GM12878 (cell line): Measurements from ENCODE around the gene GPR68. TPM values are rescaled to one million over a fixed set of nuclear protein-coding genes. Genes with fewer than 3 reads are reported as not detected.
A peak's percentile ranks its signal among the peaks of the same experiment; 100 is the strongest.

Source experiments
- ATF7 ChIP-seq: fragments of 450-650 bp; IDR thresholded peaks from 2 replicates; pipeline ENCODE4 v1.6.1; 2016; ENCODE audit warnings: low read depth, mild to moderate bottlenecking
- CEBPB ChIP-seq, 2 experiments: fragments of 150-350 bp in 1 of 2; IDR thresholded peaks; 2 replicates each; pipeline ENCODE4 v1.6.1; 2012 to 2014; ENCODE audit warnings: low read depth in 2 of 2, low read length in 2 of 2, borderline replicate concordance in 1 of 2, inconsistent platforms in 1 of 2
- EED ChIP-seq: sonication (generic); IDR thresholded peaks from 2 replicates; pipeline ENCODE4 v1.6.1; 2016; ENCODE audit warnings: antibody characterized with exemption, low read depth
- EP300 ChIP-seq, 2 experiments: fragments of 150-350 bp in 1 of 2; IDR thresholded peaks; 2 replicates each; pipeline ENCODE4 v1.6.1; 2011 to 2012; ENCODE audit warnings: low read depth in 2 of 2, low read length in 2 of 2, borderline replicate concordance in 1 of 2, improper control_type of control experiment in 1 of 2, inconsistent platforms in 1 of 2; ENCODE audit not compliant: control insufficient read depth in 1 of 2
- ESRRA ChIP-seq: IDR thresholded peaks from 2 replicates; pipeline ENCODE4 v1.6.1; 2012; ENCODE audit warnings: mild to moderate bottlenecking, low read length, improper control_type of control experiment
- HDAC6 ChIP-seq: fragments of 200-600 bp; sonication (generic); IDR thresholded peaks from one replicate; pipeline ENCODE4 v1.8.0; 2017; ENCODE audit warnings: antibody characterized with exemption; ENCODE audit not compliant: unreplicated experiment
- IRF3 ChIP-seq: fragments of 450-650 bp; IDR thresholded peaks from 2 replicates; pipeline ENCODE4 v1.6.1; 2014; ENCODE audit warnings: mild to moderate bottlenecking
- LARP7 ChIP-seq: fragments of 450-650 bp; IDR thresholded peaks from 2 replicates; pipeline ENCODE4 v1.6.1; 2017; ENCODE audit warnings: mild to moderate bottlenecking
- NFYB ChIP-seq: IDR thresholded peaks from 2 replicates; pipeline ENCODE4 v1.6.1; 2011; ENCODE audit warnings: low read depth, mild to moderate bottlenecking, low read length, improper control_type of control experiment, moderate library complexity; ENCODE audit not compliant: insufficient read depth
- NR2C2 ChIP-seq: IDR thresholded peaks from 2 replicates; pipeline ENCODE4 v1.6.1; 2011; ENCODE audit warnings: borderline replicate concordance, low read depth; ENCODE audit not compliant: control insufficient read depth, insufficient read length
- NRF1 ChIP-seq: conservative IDR thresholded peaks from 2 replicates; pipeline ENCODE4 v1.6.1; 2011; ENCODE audit warnings: mild to moderate bottlenecking, low read depth, low read length, improper control_type of control experiment
- RFX5 ChIP-seq: IDR thresholded peaks from 2 replicates; pipeline ENCODE4 v1.6.1; 2011; ENCODE audit warnings: low read depth, low read length, improper control_type of control experiment
- TAF1 ChIP-seq: IDR thresholded peaks from 2 replicates; pipeline ENCODE4 v1.6.1; 2011; ENCODE audit warnings: mild to moderate bottlenecking, low read depth, low read length, borderline replicate concordance
- TCF3 ChIP-seq: IDR thresholded peaks from 2 replicates; pipeline ENCODE4 v1.6.1; 2012; ENCODE audit warnings: low read depth, mild to moderate bottlenecking, low read length, borderline replicate concordance; ENCODE audit not compliant: insufficient read depth
- USF2 ChIP-seq: IDR thresholded peaks from 2 replicates; pipeline ENCODE4 v1.6.1; 2011; ENCODE audit warnings: low read depth, low read length, improper control_type of control experiment, borderline replicate concordance
- ZNF622 ChIP-seq: fragments of 450-650 bp; IDR thresholded peaks from 2 replicates; pipeline ENCODE4 v1.6.1; 2017; ENCODE audit warnings: mild to moderate bottlenecking, inconsistent platforms
- polyA plus RNA-seq, 11 experiments: library from polyadenylated mRNA; depleted of rRNA in 4 of 11; unstranded in 6 of 11; stranded (reverse) in 5 of 11; fragments of >200 nt; fragmentation: Nextera tagmentation in 4 of 11; fragmentation: Illumina TruSeq in 1 of 11; extraction: Ambion mirVana in 4 of 11; extraction: Trizol in 1 of 11; gene quantifications; 1 replicate in 1 of 11; 2 replicates in 10 of 11; pipeline versions ENCODE4 v1.2.1 to v1.2.3, GENCODE V29; 2011 to 2016; ENCODE audit warnings: inconsistent platforms in 2 of 11, missing spikeins in 2 of 11, low read depth in 1 of 11
- total RNA-seq, 4 experiments: library from RNA; depleted of rRNA in 3 of 4; stranded (reverse); fragments of >200 nt in 3 of 4; fragmentation: Illumina TruSeq in 1 of 4; extraction: Trizol in 1 of 4; gene quantifications; 2 replicates each; pipeline versions ENCODE4 v1.2.1 to v1.2.3, GENCODE V29; 2013 to 2021
- TF ChIP-seq, protein P1 (sequence below): IDR thresholded peaks from 2 replicates; pipeline ENCODE4 v1.6.1; 2012; ENCODE audit warnings: low read depth, low read length, improper control_type of control experiment
- TF ChIP-seq, protein P2 (sequence below): IDR thresholded peaks from 2 replicates; pipeline ENCODE4 v1.6.1; 2012; ENCODE audit warnings: mild to moderate bottlenecking, low read depth, low read length
- TF ChIP-seq, protein P3 (sequence below): fragments of 450-650 bp; IDR thresholded peaks from 2 replicates; pipeline ENCODE4 v1.6.1; 2016; ENCODE audit warnings: mild to moderate bottlenecking
- TF ChIP-seq, protein P4 (sequence below): fragments of 450-650 bp; IDR thresholded peaks from 2 replicates; pipeline ENCODE4 v1.6.1; 2017; ENCODE audit warnings: low read depth, mild to moderate bottlenecking, moderate library complexity

GPR68 gene
- total and polyA plus RNA-seq, 10 of the 15 experiments (the other 5 are each of a cell fraction or from before 2014, with no cell fraction given) = 0.06 to 3.4 (median 1.8) TPM

- TF ChIP-seq IRF3 (no peak), RFX5 (no peak), TAF1 (peak; percentile 74), EP300 (IDR thresholded peaks at IDR 0.05; ENCODE audit: borderline replicate concordance in 1 of 2, control insufficient read depth in 1 of 2, low read depth in 2 of 2, low read length in 2 of 2) (peak; percentile 37 to 78; a peak in 2 of 4 replicates), TCF3 (no peak), NRF1 (no peak), LARP7 (no peak), USF2 (no peak), HDAC6 (no peak), ATF7 (peak; percentile 76), EED (peak; percentile 96), CEBPB (IDR thresholded peaks at IDR 0.05; ENCODE audit: borderline replicate concordance in 1 of 2, low read depth in 2 of 2, low read length in 2 of 2) (no peak), NR2C2 (no peak), ESRRA (no peak), NFYB (no peak), ZNF622 (no peak)
- TF ChIP-seq, protein P1, sequence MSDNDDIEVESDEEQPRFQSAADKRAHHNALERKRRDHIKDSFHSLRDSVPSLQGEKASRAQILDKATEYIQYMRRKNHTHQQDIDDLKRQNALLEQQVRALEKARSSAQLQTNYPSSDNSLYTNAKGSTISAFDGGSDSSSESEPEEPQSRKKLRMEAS = no peak
- TF ChIP-seq, protein P2, sequence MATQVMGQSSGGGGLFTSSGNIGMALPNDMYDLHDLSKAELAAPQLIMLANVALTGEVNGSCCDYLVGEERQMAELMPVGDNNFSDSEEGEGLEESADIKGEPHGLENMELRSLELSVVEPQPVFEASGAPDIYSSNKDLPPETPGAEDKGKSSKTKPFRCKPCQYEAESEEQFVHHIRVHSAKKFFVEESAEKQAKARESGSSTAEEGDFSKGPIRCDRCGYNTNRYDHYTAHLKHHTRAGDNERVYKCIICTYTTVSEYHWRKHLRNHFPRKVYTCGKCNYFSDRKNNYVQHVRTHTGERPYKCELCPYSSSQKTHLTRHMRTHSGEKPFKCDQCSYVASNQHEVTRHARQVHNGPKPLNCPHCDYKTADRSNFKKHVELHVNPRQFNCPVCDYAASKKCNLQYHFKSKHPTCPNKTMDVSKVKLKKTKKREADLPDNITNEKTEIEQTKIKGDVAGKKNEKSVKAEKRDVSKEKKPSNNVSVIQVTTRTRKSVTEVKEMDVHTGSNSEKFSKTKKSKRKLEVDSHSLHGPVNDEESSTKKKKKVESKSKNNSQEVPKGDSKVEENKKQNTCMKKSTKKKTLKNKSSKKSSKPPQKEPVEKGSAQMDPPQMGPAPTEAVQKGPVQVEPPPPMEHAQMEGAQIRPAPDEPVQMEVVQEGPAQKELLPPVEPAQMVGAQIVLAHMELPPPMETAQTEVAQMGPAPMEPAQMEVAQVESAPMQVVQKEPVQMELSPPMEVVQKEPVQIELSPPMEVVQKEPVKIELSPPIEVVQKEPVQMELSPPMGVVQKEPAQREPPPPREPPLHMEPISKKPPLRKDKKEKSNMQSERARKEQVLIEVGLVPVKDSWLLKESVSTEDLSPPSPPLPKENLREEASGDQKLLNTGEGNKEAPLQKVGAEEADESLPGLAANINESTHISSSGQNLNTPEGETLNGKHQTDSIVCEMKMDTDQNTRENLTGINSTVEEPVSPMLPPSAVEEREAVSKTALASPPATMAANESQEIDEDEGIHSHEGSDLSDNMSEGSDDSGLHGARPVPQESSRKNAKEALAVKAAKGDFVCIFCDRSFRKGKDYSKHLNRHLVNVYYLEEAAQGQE = no peak
- TF ChIP-seq, protein P3, sequence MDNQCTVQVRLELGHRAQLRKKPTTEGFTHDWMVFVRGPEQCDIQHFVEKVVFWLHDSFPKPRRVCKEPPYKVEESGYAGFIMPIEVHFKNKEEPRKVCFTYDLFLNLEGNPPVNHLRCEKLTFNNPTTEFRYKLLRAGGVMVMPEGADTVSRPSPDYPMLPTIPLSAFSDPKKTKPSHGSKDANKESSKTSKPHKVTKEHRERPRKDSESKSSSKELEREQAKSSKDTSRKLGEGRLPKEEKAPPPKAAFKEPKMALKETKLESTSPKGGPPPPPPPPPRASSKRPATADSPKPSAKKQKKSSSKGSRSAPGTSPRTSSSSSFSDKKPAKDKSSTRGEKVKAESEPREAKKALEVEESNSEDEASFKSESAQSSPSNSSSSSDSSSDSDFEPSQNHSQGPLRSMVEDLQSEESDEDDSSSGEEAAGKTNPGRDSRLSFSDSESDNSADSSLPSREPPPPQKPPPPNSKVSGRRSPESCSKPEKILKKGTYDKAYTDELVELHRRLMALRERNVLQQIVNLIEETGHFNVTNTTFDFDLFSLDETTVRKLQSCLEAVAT = peak; percentile 55; the same call in 1 of the 2 replicates
- TF ChIP-seq, protein P4, sequence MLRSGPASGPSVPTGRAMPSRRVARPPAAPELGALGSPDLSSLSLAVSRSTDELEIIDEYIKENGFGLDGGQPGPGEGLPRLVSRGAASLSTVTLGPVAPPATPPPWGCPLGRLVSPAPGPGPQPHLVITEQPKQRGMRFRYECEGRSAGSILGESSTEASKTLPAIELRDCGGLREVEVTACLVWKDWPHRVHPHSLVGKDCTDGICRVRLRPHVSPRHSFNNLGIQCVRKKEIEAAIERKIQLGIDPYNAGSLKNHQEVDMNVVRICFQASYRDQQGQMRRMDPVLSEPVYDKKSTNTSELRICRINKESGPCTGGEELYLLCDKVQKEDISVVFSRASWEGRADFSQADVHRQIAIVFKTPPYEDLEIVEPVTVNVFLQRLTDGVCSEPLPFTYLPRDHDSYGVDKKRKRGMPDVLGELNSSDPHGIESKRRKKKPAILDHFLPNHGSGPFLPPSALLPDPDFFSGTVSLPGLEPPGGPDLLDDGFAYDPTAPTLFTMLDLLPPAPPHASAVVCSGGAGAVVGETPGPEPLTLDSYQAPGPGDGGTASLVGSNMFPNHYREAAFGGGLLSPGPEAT = peak; percentile 89
Observed at GRCh38 chr14:91228112-91229004, 16.1 kb downstream of the GPR68 start (continued).
